Activated T-cell treated with anti-CD3 and anti-CD28 coated beads, Interleukin-2, amount 50 U/mL, for 4 hours (primary cell): Measurements from ENCODE around the gene SSBP3. TPM values are rescaled to one million over a fixed set of nuclear protein-coding genes. Genes with fewer than 3 reads are reported as not detected.
"Not testable (repeated sequence)": the region's sequence is repeated elsewhere in the genome, so short reads cannot be mapped to it uniquely, and the experiment has no call there.

ENCODE experiments used
- ATAC-seq, 2 donors: fragments of 200-7000 bp; cut with Tn5 transposase; one replicate each; pipeline ENCODE4 v1.10.0; 2021
- DNase-seq: peaks from one replicate; pipeline ENCODE4 v3.0.0-alpha.2; 2020
- H3K27me3 Mint-ChIP-seq: one replicate; pipeline ENCODE4 v1.8.0; 2021; ENCODE audit warnings: low read depth, mixed read lengths
- H3K36me3 Mint-ChIP-seq: one replicate; pipeline ENCODE4 v1.8.0; 2022; ENCODE audit warnings: mixed read lengths; ENCODE audit not compliant: insufficient read depth
- H3K4me1 Mint-ChIP-seq: one replicate; pipeline ENCODE4 v1.8.0; 2021; ENCODE audit warnings: low read depth, mixed read lengths
- H3K4me3 Mint-ChIP-seq: one replicate; pipeline ENCODE4 v1.8.0; 2021; ENCODE audit warnings: mild to moderate bottlenecking, moderate library complexity, mixed read lengths
- H3K9me3 Mint-ChIP-seq: one replicate; pipeline ENCODE4 v1.8.0; 2021; ENCODE audit warnings: mixed read lengths
- total RNA-seq, 3 donors: library from RNA; stranded (reverse); gene quantifications; one replicate each; pipeline ENCODE4 v1.2.1, GENCODE V29; 2021

SSBP3 gene
- total RNA-seq, 3 donors from 2014 or later, result 36.2 to 39.1 (median 37.5) TPM

- Mint-ChIP-seq H3K4me1 (peaks cover 37% of the 10 kb centered on the region), H3K27me3 (no peaks in the 10 kb centered on the region), H3K36me3 (peaks cover 11% of the 10 kb centered on the region), H3K4me3 (no peak overlapping the region), H3K9me3 (no peaks in the 10 kb centered on the region)
- no peak for DNase-seq
- ATAC-seq, result no peak
These were observed 58.1 kb downstream of the SSBP3 start for GRCh38 chr1:54347955-54348699.

DNA sequence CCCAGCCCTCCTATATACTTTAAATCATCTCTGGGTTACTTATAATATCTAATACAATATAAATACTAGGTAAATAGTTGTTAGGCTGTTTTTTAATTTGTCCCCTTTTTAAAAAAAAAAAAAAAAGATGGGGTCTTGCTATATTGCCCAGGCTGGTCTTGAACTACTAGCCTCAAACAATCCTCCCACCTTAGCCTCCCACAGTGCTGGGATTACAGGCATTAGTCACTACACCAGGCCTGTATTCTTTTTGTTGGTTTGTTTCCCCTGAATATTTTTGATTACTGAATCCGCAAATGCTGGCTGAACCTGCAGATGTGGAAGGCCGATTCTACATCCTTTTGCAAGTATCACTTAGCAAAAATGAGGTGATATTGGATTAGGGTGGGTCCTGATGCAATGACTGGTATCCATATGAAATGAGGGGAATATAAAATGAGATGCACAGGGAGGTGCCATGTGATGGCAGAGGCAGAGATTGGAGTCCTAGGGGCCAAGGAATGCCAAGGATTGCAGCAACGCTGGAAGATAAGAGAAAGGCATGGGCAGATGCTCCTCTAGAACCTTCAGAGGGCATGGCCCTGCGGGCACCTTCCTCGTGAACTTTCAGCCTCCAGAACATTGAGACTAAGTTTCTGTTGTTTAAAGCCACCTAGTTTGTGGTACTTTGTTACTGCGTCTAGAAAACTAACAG is 58.8 kb downstream of the SSBP3 start:
- ATAC-seq (no peak), DNase-seq (no peak)
- Mint-ChIP-seq H3K27me3 (no peaks in the 10 kb centered on the region), H3K36me3 (peaks cover 7% of the 10 kb centered on the region), H3K9me3 (no peaks in the 10 kb centered on the region), H3K4me1 (peaks cover 36% of the 10 kb centered on the region), H3K4me3 (no peak overlapping the region)

DNA sequence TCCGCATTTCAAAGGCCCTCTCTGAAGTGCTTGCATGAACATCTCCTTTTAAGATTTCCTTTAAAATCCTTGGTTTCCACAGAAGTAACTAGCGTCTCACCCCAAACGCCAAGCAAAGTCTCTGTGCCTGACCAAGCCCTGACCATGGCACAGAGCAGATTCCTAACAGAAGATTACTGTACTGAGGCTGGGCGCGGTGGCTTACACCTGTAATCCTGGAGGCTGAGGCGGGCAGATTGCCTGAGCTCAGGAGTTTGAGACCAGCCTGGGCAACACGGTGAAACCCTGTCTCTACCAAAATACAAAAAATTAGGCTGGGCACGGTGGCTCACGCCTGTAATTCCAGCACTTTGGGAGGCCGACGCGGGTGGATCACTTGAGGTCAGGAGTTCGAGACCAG is 60.6 kb downstream of the SSBP3 start:
- peaks cover 31% of the 10 kb centered on the region for H3K4me1 Mint-ChIP-seq

DNA sequence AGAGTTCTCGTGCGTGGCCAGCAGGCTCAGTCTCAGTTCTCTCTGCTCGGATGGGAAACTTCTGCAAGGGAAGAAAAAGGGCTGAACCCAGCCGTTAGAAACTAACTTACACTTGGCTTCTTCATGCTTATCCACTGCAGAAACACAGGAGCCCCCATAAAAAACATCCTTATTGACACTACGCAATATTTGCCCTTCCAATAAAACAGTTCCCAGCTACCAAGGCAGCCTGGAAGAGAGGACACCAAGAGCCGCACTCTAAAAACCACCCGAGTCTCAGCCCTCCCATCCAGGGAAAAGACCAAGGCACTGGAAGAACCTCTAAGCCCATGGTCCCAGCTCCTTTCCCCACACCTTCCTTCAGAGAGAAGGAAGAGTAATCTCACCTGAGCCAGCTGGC is 61.1 kb downstream of the SSBP3 start:
- no peaks in the 10 kb centered on the region for H3K9me3 Mint-ChIP-seq
- DNase-seq (no peak), ATAC-seq (no peak)
- H3K4me3 Mint-ChIP-seq, result no peak overlapping the region
- H3K4me1 Mint-ChIP-seq, result peaks cover 27% of the 10 kb centered on the region
- peaks cover 3% of the 10 kb centered on the region for H3K36me3 Mint-ChIP-seq
- no peaks in the 10 kb centered on the region for H3K27me3 Mint-ChIP-seq

More for the DNA sequence above, 60.6 kb downstream of the SSBP3 start:
- not testable (repeated sequence) for DNase-seq, ATAC-seq, H3K9me3 Mint-ChIP-seq, H3K36me3 Mint-ChIP-seq, H3K4me3 Mint-ChIP-seq, H3K27me3 Mint-ChIP-seq

GRCh38 chr1:54342742-54343687 is 63.2 kb downstream of the SSBP3 start:
- H3K4me1 Mint-ChIP-seq, result peaks cover 24% of the 10 kb centered on the region
- peaks cover 3% of the 10 kb centered on the region for H3K36me3 Mint-ChIP-seq

DNA sequence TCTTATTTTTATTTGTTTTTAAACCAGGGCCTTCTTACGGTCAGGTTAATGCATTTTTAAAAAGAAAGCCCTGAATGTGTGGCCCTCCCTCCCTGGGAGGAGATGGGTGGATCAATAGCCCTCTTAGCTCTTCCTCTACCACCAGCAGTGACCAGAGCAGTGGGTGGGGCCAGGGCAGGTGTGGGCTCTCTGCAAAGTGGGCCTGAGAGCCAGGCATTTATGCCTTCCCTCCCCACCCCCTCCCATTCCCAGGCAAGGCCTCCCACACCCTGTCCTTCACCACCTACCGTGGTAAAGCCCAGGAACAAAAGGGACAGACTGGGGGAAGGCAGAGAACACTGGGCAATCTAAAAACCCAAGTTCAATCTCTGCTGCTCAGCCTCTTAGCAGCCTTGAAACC is 63.9 kb downstream of the SSBP3 start:
- DNase-seq, result no peak
- Mint-ChIP-seq H3K4me1 (peaks cover 22% of the 10 kb centered on the region), H3K4me3 (no peak overlapping the region), H3K9me3 (no peaks in the 10 kb centered on the region), H3K36me3 (peaks cover 3% of the 10 kb centered on the region), H3K27me3 (no peaks in the 10 kb centered on the region)
- no peak for ATAC-seq

More at GRCh38 chr1:54342742-54343687, 63.2 kb downstream of the SSBP3 start:
- no peak overlapping the region for H3K4me3 Mint-ChIP-seq
- ATAC-seq (no peak), DNase-seq (no peak)
- no peaks in the 10 kb centered on the region for H3K9me3 Mint-ChIP-seq
- H3K27me3 Mint-ChIP-seq, result no peaks in the 10 kb centered on the region

- H3K9me3 Mint-ChIP-seq, result no peaks in the 10 kb centered on the region
- no peak for DNase-seq
- H3K4me3 Mint-ChIP-seq, result no peak overlapping the region
- H3K36me3 Mint-ChIP-seq, result peaks cover 3% of the 10 kb centered on the region
- no peaks in the 10 kb centered on the region for H3K27me3 Mint-ChIP-seq
- no peak for ATAC-seq
- H3K4me1 Mint-ChIP-seq, result peaks cover 22% of the 10 kb centered on the region
These were observed 64.4 kb downstream of the SSBP3 start for GRCh38 chr1:54341763-54342162.

GRCh38 chr1:54340878-54341277 is 65.3 kb downstream of the SSBP3 start:
- ATAC-seq (no peak), DNase-seq (no peak)
- Mint-ChIP-seq H3K27me3 (no peaks in the 10 kb centered on the region), H3K36me3 (peaks cover 3% of the 10 kb centered on the region), H3K9me3 (no peaks in the 10 kb centered on the region), H3K4me1 (peaks cover 25% of the 10 kb centered on the region), H3K4me3 (no peak overlapping the region)

DNA sequence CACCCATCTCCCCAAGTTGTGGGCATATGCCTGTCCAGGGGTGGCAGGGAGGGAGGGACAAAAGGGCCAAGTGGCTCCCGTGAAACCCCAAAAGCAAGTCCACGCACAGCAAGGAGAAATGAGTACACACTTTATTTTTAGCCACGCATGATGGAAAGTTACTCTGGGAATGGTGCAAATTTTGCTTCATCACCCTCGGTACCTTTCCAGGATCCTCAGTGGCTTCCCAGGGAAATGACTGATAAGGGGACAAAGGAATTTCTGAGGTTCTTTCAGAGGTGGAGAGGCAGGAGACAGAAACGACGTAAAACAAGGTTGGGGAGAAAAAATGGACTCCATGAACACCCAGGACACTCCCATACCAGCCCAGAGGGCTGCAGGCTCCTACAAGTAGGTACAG is 65.8 kb downstream of the SSBP3 start:
- H3K4me1 Mint-ChIP-seq, result peaks cover 25% of the 10 kb centered on the region
- no peaks in the 10 kb centered on the region for H3K27me3 Mint-ChIP-seq
- ATAC-seq, result no peak
- no peak overlapping the region for H3K4me3 Mint-ChIP-seq
- DNase-seq, result no peak
- peaks cover 3% of the 10 kb centered on the region for H3K36me3 Mint-ChIP-seq
- no peaks in the 10 kb centered on the region for H3K9me3 Mint-ChIP-seq

DNA sequence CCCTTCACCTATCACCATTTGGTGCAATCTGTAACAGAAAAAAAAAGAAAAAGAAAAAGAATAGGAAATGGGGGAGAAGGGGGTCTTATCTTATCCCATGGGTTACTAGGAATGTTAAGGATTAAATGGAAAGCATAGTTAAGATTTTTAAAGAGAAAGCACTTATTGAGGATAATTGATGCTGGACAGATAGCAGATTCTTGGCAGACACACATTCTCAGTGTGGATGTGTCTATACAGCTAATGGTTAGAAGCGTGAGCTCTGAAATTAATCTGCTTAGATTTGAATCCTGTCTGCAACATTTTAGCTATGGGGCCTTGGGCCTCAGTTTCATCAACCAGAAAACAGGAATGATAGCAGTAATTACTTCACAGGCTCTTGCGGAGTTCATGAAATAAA is 67.1 kb downstream of the SSBP3 start:
- ATAC-seq, result no peak
- DNase-seq, result no peak
- Mint-ChIP-seq H3K4me1 (peaks cover 26% of the 10 kb centered on the region), H3K9me3 (no peaks in the 10 kb centered on the region), H3K27me3 (no peaks in the 10 kb centered on the region), H3K4me3 (no peak overlapping the region), H3K36me3 (no peaks in the 10 kb centered on the region)

DNA sequence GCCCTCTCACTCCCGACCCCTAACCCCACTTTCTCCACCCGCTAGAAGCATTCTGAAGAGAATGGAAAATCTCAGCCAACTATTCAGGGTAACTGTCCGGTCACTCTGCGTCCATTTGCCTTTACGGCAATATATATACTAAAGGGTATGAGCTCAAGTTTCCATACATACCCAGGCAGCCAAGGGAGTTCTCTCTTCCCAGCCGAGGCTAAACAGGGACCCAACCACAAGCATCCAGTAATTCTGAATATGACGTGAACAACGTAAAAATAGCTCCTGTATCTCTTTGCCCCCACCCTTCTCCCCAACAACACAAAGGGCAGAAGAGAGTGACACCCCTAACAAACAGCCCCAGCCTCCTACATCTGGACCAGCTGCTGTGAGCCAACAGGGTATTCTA is 67.7 kb downstream of the SSBP3 start:
- ATAC-seq (no peak), DNase-seq (no peak)
- H3K36me3 Mint-ChIP-seq, result no peaks in the 10 kb centered on the region
- H3K27me3 Mint-ChIP-seq, result no peaks in the 10 kb centered on the region
- no peaks in the 10 kb centered on the region for H3K9me3 Mint-ChIP-seq
- no peak overlapping the region for H3K4me3 Mint-ChIP-seq
- peaks cover 23% of the 10 kb centered on the region for H3K4me1 Mint-ChIP-seq

GRCh38 chr1:54337928-54338327 is 68.3 kb downstream of the SSBP3 start:
- Mint-ChIP-seq H3K9me3 (no peaks in the 10 kb centered on the region), H3K27me3 (no peaks in the 10 kb centered on the region), H3K4me3 (no peak overlapping the region), H3K36me3 (no peaks in the 10 kb centered on the region), H3K4me1 (peaks cover 27% of the 10 kb centered on the region)
- DNase-seq (no peak), ATAC-seq (no peak)

GRCh38 chr1:54337034-54337433 is 69.2 kb downstream of the SSBP3 start:
- no peak for ATAC-seq
- Mint-ChIP-seq H3K36me3 (no peaks in the 10 kb centered on the region), H3K4me1 (peaks cover 26% of the 10 kb centered on the region), H3K4me3 (no peak overlapping the region), H3K9me3 (no peaks in the 10 kb centered on the region), H3K27me3 (no peaks in the 10 kb centered on the region)
- no peak for DNase-seq

DNA sequence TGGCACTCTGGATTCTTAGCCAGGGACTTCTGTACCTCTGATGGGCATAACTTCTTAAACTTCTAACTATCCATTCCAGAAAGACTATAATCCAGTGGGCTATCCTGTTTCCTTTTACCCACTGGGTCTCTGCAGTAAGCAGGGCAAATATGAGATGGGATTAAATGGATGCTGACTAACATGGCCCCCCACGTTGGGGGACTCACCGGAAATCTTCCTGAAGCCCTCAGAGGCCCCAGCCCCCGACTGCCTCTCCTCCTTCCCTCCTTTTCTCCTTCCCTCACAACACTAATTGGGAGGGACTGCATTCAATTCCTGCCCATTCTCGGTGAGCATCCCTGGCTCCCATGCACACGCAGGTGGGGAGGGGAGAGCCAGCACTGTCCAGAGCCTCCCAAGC is 70.1 kb downstream of the SSBP3 start:
- H3K9me3 Mint-ChIP-seq, result no peaks in the 10 kb centered on the region
- no peak overlapping the region for H3K4me3 Mint-ChIP-seq
- DNase-seq, result no peak
- ATAC-seq, result no peak
- H3K4me1 Mint-ChIP-seq, result peaks cover 33% of the 10 kb centered on the region
- no peaks in the 10 kb centered on the region for H3K36me3 Mint-ChIP-seq
- H3K27me3 Mint-ChIP-seq, result no peaks in the 10 kb centered on the region
